Mononuclear cell (primary cell): ENCODE data around the gene PDE6H. TPM values are rescaled to one million over a fixed set of nuclear protein-coding genes. Genes with fewer than 3 reads are reported as not detected.

ENCODE experiments used
- H3K27me3 ChIP-seq: 2 replicates; pipeline ENCODE4 v1.6.0; 2011; ENCODE audit warnings: low read length, control low read depth; ENCODE audit not compliant: insufficient read depth
- H3K4me1 ChIP-seq: 2 replicates; pipeline ENCODE4 v1.5.1; 2011; ENCODE audit warnings: mild to moderate bottlenecking, low read length, control low read depth; ENCODE audit not compliant: insufficient read depth
- H3K4me3 ChIP-seq: 2 replicates; pipeline ENCODE4 v1.5.1; 2011; ENCODE audit warnings: mild to moderate bottlenecking, low read length, moderate library complexity
- H3K9me3 ChIP-seq: 2 replicates; pipeline ENCODE4 v1.5.1; 2011; ENCODE audit warnings: low read depth, mild to moderate bottlenecking, control low read depth, low read length
- total RNA-seq: library from RNA; depleted of rRNA; stranded (reverse); fragments of >200 nt; gene quantifications from one replicate; pipeline ENCODE4 v1.2.3, GENCODE V29; 2012

The PDE6H gene
- total RNA-seq, 1 donor: 3.9 TPM

- Histone ChIP-seq H3K4me3 (no peak overlapping the region), H3K4me1 (peaks cover 65% of the 10 kb centered on the region), H3K9me3 (no peaks in the 10 kb centered on the region), H3K27me3 (no peaks in the 10 kb centered on the region)
Observed at GRCh38 chr12:14976658-14977057, 3.8 kb downstream of the PDE6H start.

GRCh38 chr12:14979468-14979867, 6.6 kb downstream of the PDE6H start:
- Histone ChIP-seq H3K27me3 (no peaks in the 10 kb centered on the region), H3K9me3 (no peaks in the 10 kb centered on the region), H3K4me3 (no peak overlapping the region), H3K4me1 (peaks cover 75% of the 10 kb centered on the region)

GRCh38 chr12:14981049-14981448, 8.2 kb downstream of the PDE6H start:
- no peak overlapping the region for H3K4me3 ChIP-seq

GRCh38 chr12:14982562-14982961, 9.7 kb downstream of the PDE6H start:
- Histone ChIP-seq H3K4me3 (no peak overlapping the region), H3K27me3 (no peaks in the 10 kb centered on the region), H3K4me1 (peaks cover 65% of the 10 kb centered on the region), H3K9me3 (no peaks in the 10 kb centered on the region)

More at GRCh38 chr12:14981049-14981448, 8.2 kb downstream of the PDE6H start:
- no peaks in the 10 kb centered on the region for H3K27me3 ChIP-seq
- H3K4me1 ChIP-seq: peaks cover 72% of the 10 kb centered on the region
- H3K9me3 ChIP-seq: no peaks in the 10 kb centered on the region

GRCh38 chr12:14982991-14983390, 10.1 kb downstream of the PDE6H start:
- Histone ChIP-seq H3K4me1 (peaks cover 69% of the 10 kb centered on the region), H3K4me3 (no peak overlapping the region), H3K9me3 (no peaks in the 10 kb centered on the region), H3K27me3 (no peaks in the 10 kb centered on the region)

- H3K9me3 ChIP-seq: no peaks in the 10 kb centered on the region
- no peak overlapping the region for H3K4me3 ChIP-seq
- H3K4me1 ChIP-seq: peaks cover 80% of the 10 kb centered on the region
- H3K27me3 ChIP-seq: no peaks in the 10 kb centered on the region
Observed at GRCh38 chr12:14984036-14984435, 11.2 kb downstream of the PDE6H start.

GRCh38 chr12:14984766-14985285, 12.0 kb downstream of the PDE6H start:
- Histone ChIP-seq H3K4me3 (no peak overlapping the region), H3K9me3 (no peaks in the 10 kb centered on the region), H3K4me1 (peaks cover 83% of the 10 kb centered on the region), H3K27me3 (no peaks in the 10 kb centered on the region)

- no peak overlapping the region for H3K4me3 ChIP-seq
- no peaks in the 10 kb centered on the region for H3K9me3 ChIP-seq
- no peaks in the 10 kb centered on the region for H3K27me3 ChIP-seq
- peaks cover 69% of the 10 kb centered on the region for H3K4me1 ChIP-seq
Observed at GRCh38 chr12:14986449-14986848, 13.6 kb downstream of the PDE6H start.

- H3K4me1 ChIP-seq: peaks cover 60% of the 10 kb centered on the region
- H3K9me3 ChIP-seq: no peaks in the 10 kb centered on the region
- no peak overlapping the region for H3K4me3 ChIP-seq
- H3K27me3 ChIP-seq: no peaks in the 10 kb centered on the region
Observed at GRCh38 chr12:14988035-14988434, 15.2 kb downstream of the PDE6H start.

GRCh38 chr12:14989790-14990189, 16.9 kb downstream of the PDE6H start:
- Histone ChIP-seq H3K9me3 (no peaks in the 10 kb centered on the region), H3K4me3 (no peak overlapping the region), H3K4me1 (peaks cover 56% of the 10 kb centered on the region), H3K27me3 (no peaks in the 10 kb centered on the region)

GRCh38 chr12:14991069-14991468, 18.2 kb downstream of the PDE6H start:
- peaks cover 56% of the 10 kb centered on the region for H3K4me1 ChIP-seq
- no peaks in the 10 kb centered on the region for H3K9me3 ChIP-seq
- no peaks in the 10 kb centered on the region for H3K27me3 ChIP-seq
- no peak overlapping the region for H3K4me3 ChIP-seq

- H3K9me3 ChIP-seq: no peaks in the 10 kb centered on the region
- no peak overlapping the region for H3K4me3 ChIP-seq
- H3K27me3 ChIP-seq: no peaks in the 10 kb centered on the region
- peaks cover 50% of the 10 kb centered on the region for H3K4me1 ChIP-seq
Observed at GRCh38 chr12:14992673-14993072, 19.8 kb downstream of the PDE6H start.

GRCh38 chr12:14993117-14993516, 20.3 kb downstream of the PDE6H start:
- H3K4me1 ChIP-seq: peaks cover 45% of the 10 kb centered on the region
- no peaks in the 10 kb centered on the region for H3K9me3 ChIP-seq
- H3K27me3 ChIP-seq: no peaks in the 10 kb centered on the region
- H3K4me3 ChIP-seq: no peak overlapping the region

- H3K4me1 ChIP-seq: peaks cover 39% of the 10 kb centered on the region
Observed at GRCh38 chr12:14993537-14994266, 20.9 kb downstream of the PDE6H start.

GRCh38 chr12:14994610-14995009, 21.8 kb downstream of the PDE6H start:
- Histone ChIP-seq H3K4me3 (no peak overlapping the region), H3K4me1 (peaks cover 30% of the 10 kb centered on the region), H3K9me3 (no peaks in the 10 kb centered on the region), H3K27me3 (no peaks in the 10 kb centered on the region)

More at GRCh38 chr12:14993537-14994266, 20.9 kb downstream of the PDE6H start:
- Histone ChIP-seq H3K27me3 (no peaks in the 10 kb centered on the region), H3K4me3 (no peak overlapping the region), H3K9me3 (no peaks in the 10 kb centered on the region)
